Naive thymus-derived CD8-positive, alpha-beta T cell (primary cell): ENCODE results near the gene MYO18B. TPM values are rescaled to one million over a fixed set of nuclear protein-coding genes. Genes with fewer than 3 reads are reported as not detected.

Source experiments
- ATAC-seq, 2 donors: fragments of 150-1000 bp; cut with Tn5 transposase in 1 of 2; sonication (Bioruptor Pico), chemical (Tn5 transposase) in 1 of 2; 1 replicate in 1 of 2; 2 replicates in 1 of 2; pipeline ENCODE4 v1.10.0; 2021; ENCODE audit warnings: mild to moderate bottlenecking in 2 of 2, moderate library complexity in 2 of 2
- POLR2A ChIA-PET: fragments of 350-600 bp; sonication (Branson Sonifier 250); formaldehyde crosslinking; loops from one replicate; lab custom pipeline; 2021; ENCODE audit warnings: antibody characterized with exemption; lab: Charles Lee
- DNase-seq, 10 donors: peaks; one replicate each; pipeline versions ENCODE4 v3.0.0 to v3.0.0-alpha.2; 2020 to 2022
- H3K27ac Mint-ChIP-seq, 10 donors: one replicate each; pipeline ENCODE4 v1.8.0; 2020 to 2022; ENCODE audit warnings: mild to moderate bottlenecking in 10 of 10, mixed read lengths in 10 of 10, moderate library complexity in 4 of 10, inconsistent platforms in 1 of 10
- H3K27me3 Mint-ChIP-seq, 5 donors: one replicate each; pipeline ENCODE4 v1.8.0; 2021 to 2022; ENCODE audit warnings: mixed read lengths in 5 of 5
- H3K36me3 Mint-ChIP-seq, 3 donors: one replicate each; pipeline ENCODE4 v1.8.0; 2020 to 2022; ENCODE audit warnings: mixed read lengths in 3 of 3, mild to moderate bottlenecking in 2 of 3, inconsistent platforms in 1 of 3
- H3K4me1 Mint-ChIP-seq, 4 donors: one replicate each; pipeline ENCODE4 v1.8.0; 2021 to 2022; ENCODE audit warnings: mixed read lengths in 4 of 4
- H3K4me3 Mint-ChIP-seq, 10 donors: one replicate each; pipeline ENCODE4 v1.8.0; 2020 to 2022; ENCODE audit warnings: mild to moderate bottlenecking in 10 of 10, mixed read lengths in 10 of 10, moderate library complexity in 6 of 10, inconsistent platforms in 1 of 10
- H3K9me3 Mint-ChIP-seq, 9 donors: one replicate each; pipeline ENCODE4 v1.8.0; 2020 to 2022; ENCODE audit warnings: mixed read lengths in 9 of 9, mild to moderate bottlenecking in 3 of 9, inconsistent platforms in 1 of 9, moderate library complexity in 1 of 9
- polyA plus RNA-seq, 3 donors: library from polyadenylated mRNA; unstranded; fragments of 300-500 nt; fragmentation: Illumina TruSeq; gene quantifications; one replicate each; pipeline ENCODE4 v1.2.3, GENCODE V29; 2021
- total RNA-seq, 8 experiments: library from RNA in 2 of 8; stranded (reverse) in 2 of 8; gene quantifications; one replicate each; pipeline ENCODE4 v1.2.3 and lab custom pipeline; 2021 to 2026

The MYO18B gene
- total RNA-seq (1 to 10 TPM; 1.1 to 1.4 TPM), polyA plus RNA-seq (under 1 TPM in 1 of 3 donors, not detected in 2; 0.14 TPM), total RNA-seq (lab: John Stamatoyannopoulos, UW) (0.07 to 4.6 (median 0.41) reads per million in 6 experiments)

DNA sequence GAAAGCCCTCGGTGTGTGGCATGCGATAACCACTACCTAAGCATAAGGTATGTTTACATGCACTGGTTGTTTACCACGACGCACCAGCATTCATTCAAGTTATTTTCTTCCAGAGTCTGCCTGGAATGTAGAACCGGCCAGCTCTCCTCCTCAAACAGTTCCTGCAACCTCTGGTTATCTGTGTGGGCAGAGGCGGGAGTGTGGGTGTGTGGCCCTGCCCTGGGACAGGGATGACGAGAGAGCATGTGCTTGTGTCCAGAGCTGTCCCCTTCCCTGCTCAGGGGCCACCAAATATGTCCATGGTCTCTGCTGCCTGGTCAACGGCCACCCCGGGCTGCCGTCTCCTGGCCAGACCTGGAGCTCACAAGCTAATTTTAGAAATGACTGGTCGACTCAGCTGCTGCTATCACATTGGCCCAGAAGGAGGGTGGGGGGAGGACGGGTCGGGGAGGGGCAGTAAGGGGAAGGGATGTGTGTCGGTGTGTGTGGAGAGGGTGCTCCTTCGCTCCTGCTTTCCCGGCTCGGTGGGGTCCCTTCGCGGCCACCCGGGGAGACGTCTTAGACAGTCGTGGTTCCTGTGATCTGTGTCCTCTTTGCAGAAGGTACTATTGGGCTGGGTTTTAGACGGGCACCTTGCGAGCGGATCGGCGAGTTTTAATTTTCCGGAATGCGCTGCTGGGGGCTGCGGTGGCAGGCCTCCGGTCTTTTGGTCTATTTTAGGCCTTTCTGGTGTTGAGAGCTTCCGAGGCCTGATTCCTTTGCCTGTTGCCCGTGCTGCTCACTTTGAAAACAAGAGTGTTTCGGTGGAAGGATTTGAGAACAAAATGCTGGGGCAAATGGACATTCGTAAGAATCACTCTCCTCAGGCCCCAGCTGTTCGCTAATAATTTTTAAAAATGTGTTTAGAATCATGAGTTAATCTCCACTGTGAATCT is at the start of gene MYO18B:
MYO18B (plus strand) TSS at position 497 of the 935 bp plus-strand sequence. CDS start 18,905 bp downstream, outside the sequence.
- DNase-seq (no peak), ATAC-seq (no peak)
- Mint-ChIP-seq H3K4me3 (peak within 1 kb of the TSS in 2 of 10 donors; percentile 27 to 32), H3K9me3 (no peaks in the 10 kb centered on the region), H3K4me1 (peaks cover 5 to 12% (median 6%) of the 10 kb centered on the region in 4 donors), H3K36me3 (no peaks in the 10 kb centered on the region), H3K27ac (no peak within 1 kb of the TSS), H3K27me3 (peaks cover 0 to 4% (median 0%) of the 10 kb centered on the region in 5 donors)
- POLR2A ChIA-PET = interaction anchor here (0.6 kb wide), 1 partner anchor 18 kb away, joined by 3 read pairs; no protein-coding TSS in a partner anchor

DNA sequence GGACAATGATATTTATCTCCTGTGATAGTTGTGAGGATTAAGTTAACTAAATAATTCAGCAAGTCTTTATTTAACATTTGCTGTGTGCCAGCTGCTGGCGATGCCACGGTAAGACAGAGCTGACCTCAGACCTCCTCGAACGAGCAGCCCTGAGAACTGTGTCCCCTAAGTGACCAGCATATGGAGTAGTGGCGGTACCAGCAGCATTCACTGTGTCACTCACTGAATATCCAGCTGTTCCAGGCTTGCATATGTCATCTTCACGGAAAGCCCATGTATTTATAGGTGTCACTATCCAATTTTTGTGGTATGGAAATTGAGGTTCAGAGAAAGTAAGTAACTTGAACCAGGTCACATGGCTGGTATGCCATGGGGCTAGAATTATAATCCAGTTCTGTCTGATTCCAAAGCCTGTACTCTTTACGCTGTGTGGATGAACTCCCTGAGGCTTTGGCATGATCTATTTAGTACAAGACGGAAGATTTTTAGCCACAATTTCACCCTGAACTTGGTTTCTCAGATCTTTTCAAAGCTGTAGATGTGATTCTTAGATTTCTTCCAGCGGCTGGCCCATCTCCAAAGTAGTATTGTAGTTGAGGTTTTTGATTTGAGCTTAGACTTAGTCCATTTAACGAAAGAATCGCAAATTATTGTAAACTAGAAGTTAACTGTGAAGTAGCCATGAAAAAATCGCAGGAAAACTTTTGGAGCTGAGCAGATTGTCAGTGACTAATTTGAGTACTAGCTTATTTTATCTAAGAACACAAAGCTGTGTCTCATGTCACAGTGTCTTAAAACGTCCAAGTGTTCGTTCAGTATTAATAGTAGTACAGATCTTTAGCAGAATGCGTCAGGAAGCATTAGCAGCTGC is 49.4 kb upstream of the MYO18B start:
- H3K4me1 Mint-ChIP-seq = no peaks in the 10 kb centered on the region
- H3K27me3 Mint-ChIP-seq = no peaks in the 10 kb centered on the region
- POLR2A ChIA-PET = interaction anchor here (0.5 kb wide), 1 partner anchor 239 kb away, joined by 3 read pairs; no protein-coding TSS in a partner anchor
- ATAC-seq (no peak), DNase-seq (no peak)
- H3K4me3 Mint-ChIP-seq = no peak overlapping the region
- H3K9me3 Mint-ChIP-seq = no peaks in the 10 kb centered on the region
- peaks cover 0 to 26% (median 5%) of the 10 kb centered on the region in 3 donors for H3K36me3 Mint-ChIP-seq
- H3K27ac Mint-ChIP-seq = no peak overlapping the region

DNA sequence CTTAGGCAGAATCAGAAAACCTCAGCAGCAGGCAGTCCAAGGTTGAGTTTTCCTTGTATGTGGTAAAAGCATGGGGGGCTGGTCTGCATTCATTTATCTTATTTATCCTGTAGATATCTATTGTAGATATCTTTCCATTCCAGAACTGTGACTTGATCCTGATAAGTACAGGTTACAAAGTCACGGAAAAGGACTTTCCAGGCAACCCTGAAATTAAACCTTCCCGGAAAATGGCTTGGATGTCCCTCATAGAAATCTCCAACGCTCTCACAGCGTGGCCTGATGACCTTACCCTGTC is 48.8 kb upstream of the MYO18B start:
- H3K9me3 Mint-ChIP-seq = no peaks in the 10 kb centered on the region
- no peak overlapping the region for H3K27ac Mint-ChIP-seq
- H3K4me3 Mint-ChIP-seq = no peak overlapping the region
- no peaks in the 10 kb centered on the region for H3K27me3 Mint-ChIP-seq
- ATAC-seq = no peak
- DNase-seq = no peak
- H3K36me3 Mint-ChIP-seq = peaks cover 0 to 24% (median 5%) of the 10 kb centered on the region in 3 donors
- H3K4me1 Mint-ChIP-seq = no peaks in the 10 kb centered on the region
- POLR2A ChIA-PET = interaction anchor here (0.5 kb wide), 1 partner anchor 240 kb away, joined by 3 read pairs; no protein-coding TSS in a partner anchor

DNA sequence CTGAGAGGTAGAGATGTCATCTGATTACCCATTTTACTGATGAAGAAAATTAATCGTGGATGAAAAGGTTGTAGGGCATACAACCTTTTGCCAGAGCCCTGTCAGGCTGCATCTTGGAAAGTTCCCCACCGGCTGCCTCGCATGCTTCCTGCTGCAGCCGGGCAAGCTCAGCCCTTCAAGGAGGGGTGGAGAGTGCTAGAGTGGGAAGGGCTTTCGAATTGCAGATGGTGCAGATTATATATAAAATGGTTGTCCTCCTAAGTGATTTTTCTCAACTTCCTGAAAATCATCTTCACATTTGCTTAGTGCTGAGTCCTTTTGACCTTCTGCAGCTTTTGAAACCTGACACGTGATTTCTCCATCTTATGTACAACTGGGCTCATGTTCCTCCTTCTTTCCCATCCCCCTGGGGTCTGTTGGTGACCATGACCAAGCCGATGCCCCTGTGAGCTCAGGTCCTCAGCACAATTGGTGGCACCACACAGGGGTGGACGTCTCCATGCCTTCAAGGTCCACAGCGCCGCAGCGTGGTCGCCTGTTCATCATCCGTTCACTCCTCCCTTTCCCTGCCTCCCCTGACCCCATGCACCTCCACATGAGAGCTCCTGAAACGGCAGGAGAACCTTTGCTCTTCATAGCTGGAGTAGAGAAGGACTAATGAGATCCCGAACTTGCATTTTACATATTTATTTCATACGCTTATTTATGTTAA is 47.6 kb upstream of the MYO18B start:
- DNase-seq = no peak
- Mint-ChIP-seq H3K4me3 (no peak overlapping the region), H3K27me3 (no peaks in the 10 kb centered on the region), H3K4me1 (no peaks in the 10 kb centered on the region), H3K36me3 (peaks cover 0 to 24% (median 5%) of the 10 kb centered on the region in 3 donors), H3K27ac (peak overlapping the region in 1 of 10 donors; percentile 83), H3K9me3 (no peaks in the 10 kb centered on the region)
- ATAC-seq = no peak
- POLR2A ChIA-PET = no interaction called here

DNA sequence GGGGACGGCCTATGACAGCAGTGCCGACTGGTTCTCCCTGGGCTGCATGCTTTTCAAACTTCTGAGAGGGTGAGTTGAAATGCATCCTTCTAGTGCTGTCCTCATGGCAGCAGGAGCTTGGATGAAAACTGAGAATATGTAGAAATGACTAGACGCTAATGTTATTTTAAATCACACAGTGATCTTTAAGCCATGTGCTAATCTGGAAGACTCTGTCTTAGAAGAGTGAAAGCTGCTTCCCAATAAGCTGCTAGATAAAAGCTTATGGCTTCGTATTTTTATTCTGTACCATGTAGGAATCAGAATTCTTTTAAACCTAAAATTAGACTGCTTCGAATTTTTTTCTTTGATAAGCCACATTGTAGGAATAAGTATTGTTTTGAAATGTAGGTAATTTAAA is 46.8 kb upstream of the MYO18B start:
- no peaks in the 10 kb centered on the region for H3K4me1 Mint-ChIP-seq
- POLR2A ChIA-PET = no interaction called here

GRCh38 chr22:25696763-25697162 is 45.2 kb upstream of the MYO18B start:
- Mint-ChIP-seq H3K4me3 (no peak overlapping the region), H3K4me1 (no peaks in the 10 kb centered on the region), H3K27me3 (no peaks in the 10 kb centered on the region), H3K36me3 (peaks cover 0 to 16% (median 5%) of the 10 kb centered on the region in 3 donors), H3K9me3 (no peaks in the 10 kb centered on the region), H3K27ac (no peak overlapping the region)
- DNase-seq (no peak), ATAC-seq (no peak)
- POLR2A ChIA-PET = no interaction called here

More for the DNA sequence above, 46.8 kb upstream of the MYO18B start:
- DNase-seq (no peak), ATAC-seq (no peak)
- H3K27ac Mint-ChIP-seq = peak overlapping the region in 1 of 10 donors; percentile 51
- H3K9me3 Mint-ChIP-seq = no peaks in the 10 kb centered on the region
- H3K27me3 Mint-ChIP-seq = no peaks in the 10 kb centered on the region
- no peak overlapping the region for H3K4me3 Mint-ChIP-seq
- peaks cover 0 to 23% (median 5%) of the 10 kb centered on the region in 3 donors for H3K36me3 Mint-ChIP-seq

DNA sequence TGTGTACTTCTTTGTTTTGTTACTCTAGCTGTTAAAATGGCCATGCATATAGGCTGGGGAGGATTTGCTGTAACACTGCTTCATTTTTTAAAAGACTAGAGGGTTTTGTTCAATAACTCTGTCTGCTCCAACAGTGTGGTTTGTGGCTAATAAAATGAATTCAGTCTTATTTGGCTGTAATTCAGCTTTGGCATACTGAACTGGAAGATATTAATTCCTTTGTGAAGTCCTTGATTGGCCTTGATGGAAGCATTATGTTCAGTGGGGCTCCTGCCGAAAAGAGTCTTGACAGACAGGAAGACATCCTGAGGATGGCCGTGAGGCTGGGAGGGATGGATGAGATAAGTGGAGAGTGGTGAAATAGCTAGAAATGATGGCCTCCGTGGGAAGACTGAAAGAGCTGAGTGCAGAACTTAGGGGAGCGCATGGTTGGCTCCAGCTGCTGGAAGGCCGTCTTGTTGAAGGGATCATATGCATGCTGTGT is 44.8 kb upstream of the MYO18B start:
- POLR2A ChIA-PET = no interaction called here
- Mint-ChIP-seq H3K27me3 (no peaks in the 10 kb centered on the region), H3K4me1 (no peaks in the 10 kb centered on the region), H3K9me3 (no peaks in the 10 kb centered on the region), H3K4me3 (no peak overlapping the region), H3K27ac (no peak overlapping the region), H3K36me3 (peaks cover 0 to 16% (median 5%) of the 10 kb centered on the region in 3 donors)
- DNase-seq (no peak), ATAC-seq (no peak)

- H3K4me3 Mint-ChIP-seq = no peak overlapping the region
- ATAC-seq (no peak), DNase-seq (no peak)
- no peak overlapping the region for H3K27ac Mint-ChIP-seq
- POLR2A ChIA-PET = no interaction called here
- no peaks in the 10 kb centered on the region for H3K9me3 Mint-ChIP-seq
- H3K4me1 Mint-ChIP-seq = no peaks in the 10 kb centered on the region
- peaks cover 0 to 14% (median 5%) of the 10 kb centered on the region in 3 donors for H3K36me3 Mint-ChIP-seq
- no peaks in the 10 kb centered on the region for H3K27me3 Mint-ChIP-seq
Observed at GRCh38 chr22:25697978-25698377, 44.0 kb upstream of the MYO18B start.

- no peak for DNase-seq
- Mint-ChIP-seq H3K9me3 (no peaks in the 10 kb centered on the region), H3K4me1 (no peaks in the 10 kb centered on the region), H3K27ac (peak overlapping the region in 1 of 10 donors; percentile 2), H3K36me3 (peaks cover 0 to 14% (median 5%) of the 10 kb centered on the region in 3 donors), H3K27me3 (no peaks in the 10 kb centered on the region), H3K4me3 (no peak overlapping the region)
- no peak for ATAC-seq
- POLR2A ChIA-PET = no interaction called here
Observed at GRCh38 chr22:25698461-25698860, 43.5 kb upstream of the MYO18B start.

- Mint-ChIP-seq H3K36me3 (peaks cover 0 to 14% (median 7%) of the 10 kb centered on the region in 3 donors), H3K4me1 (no peaks in the 10 kb centered on the region), H3K27me3 (no peaks in the 10 kb centered on the region), H3K27ac (no peak overlapping the region), H3K4me3 (no peak overlapping the region), H3K9me3 (no peaks in the 10 kb centered on the region)
- DNase-seq (no peak), ATAC-seq (no peak)
- POLR2A ChIA-PET = no interaction called here
Observed at GRCh38 chr22:25698978-25699377, 43.0 kb upstream of the MYO18B start.

GRCh38 chr22:25701056-25701780 is 40.8 kb upstream of the MYO18B start:
- no peaks in the 10 kb centered on the region for H3K4me1 Mint-ChIP-seq
- POLR2A ChIA-PET = no interaction called here
- no peaks in the 10 kb centered on the region for H3K27me3 Mint-ChIP-seq
- peaks cover 0 to 6% (median 3%) of the 10 kb centered on the region in 3 donors for H3K36me3 Mint-ChIP-seq
- ATAC-seq (no peak), DNase-seq (no peak)
- no peaks in the 10 kb centered on the region for H3K9me3 Mint-ChIP-seq
- no peak overlapping the region for H3K4me3 Mint-ChIP-seq
- H3K27ac Mint-ChIP-seq = peak overlapping the region in 1 of 10 donors; percentile 6
